AG10803 (cell line): ENCODE measurements around the gene TTLL13.
"Not testable (repeated sequence)": the region's sequence is repeated elsewhere in the genome, so short reads cannot be mapped to it uniquely, and the experiment has no call there.

Source experiments
- DNase-seq: peaks from one replicate; pipeline ENCODE4 v3.0.0; 2010; ENCODE audit warnings: low read depth
- H3K4me3 ChIP-seq: 2 replicates; pipeline ENCODE4 v1.5.1; 2011; ENCODE audit warnings: mild to moderate bottlenecking, low read length, control low read depth
- CTCF ChIP-seq: conservative IDR thresholded peaks from 2 replicates; pipeline ENCODE4 v1.5.1; 2011; ENCODE audit warnings: mild to moderate bottlenecking, low read length, control low read depth, inconsistent platforms

TTLL13 gene

GRCh38 chr15:90291679-90292356, 42.5 kb downstream of the TTLL13 start:
- no peak overlapping the region for H3K4me3 ChIP-seq
- no peak for DNase-seq
- no peak for TF ChIP-seq CTCF

- H3K4me3 ChIP-seq = not testable (repeated sequence)
- peak; percentile 24 for DNase-seq
- TF ChIP-seq CTCF = peak; percentile 76
Measured at GRCh38 chr15:90293040-90293810, 43.9 kb downstream of the TTLL13 start.

GRCh38 chr15:90294159-90294558, 44.8 kb downstream of the TTLL13 start:
- no peak overlapping the region for H3K4me3 ChIP-seq
- no peak for TF ChIP-seq CTCF
- no peak for DNase-seq

GRCh38 chr15:90294601-90295269, 45.4 kb downstream of the TTLL13 start:
- DNase-seq = no peak
- H3K4me3 ChIP-seq = no peak overlapping the region

GRCh38 chr15:90295270-90295648, 45.9 kb downstream of the TTLL13 start:
- no peak overlapping the region for H3K4me3 ChIP-seq
- no peak for TF ChIP-seq CTCF
- DNase-seq = no peak

More at GRCh38 chr15:90294601-90295269, 45.4 kb downstream of the TTLL13 start:
- no peak for TF ChIP-seq CTCF

- not testable (repeated sequence) for H3K4me3 ChIP-seq, DNase-seq
Measured at GRCh38 chr15:90296316-90296884, 47.0 kb downstream of the TTLL13 start.

- DNase-seq = no peak
- no peak overlapping the region for H3K4me3 ChIP-seq
- no peak for TF ChIP-seq CTCF
Measured at GRCh38 chr15:90297021-90297420, 47.7 kb downstream of the TTLL13 start.
